SU-DHL-6 (cell line): Measurements from ENCODE around the gene EPX.

Source experiments
- H2AFZ ChIP-seq: fragments of 200-600 bp; sonication (generic); 2 replicates; pipeline ENCODE4 v1.6.1; 2014; ENCODE audit warnings: low read depth, mild to moderate bottlenecking, moderate library complexity, mixed read lengths, antibody characterized with exemption, low read length; ENCODE audit not compliant: severe bottlenecking
- H3F3A ChIP-seq: fragments of 200-600 bp; shearing (Covaris generic); 2 replicates; pipeline ENCODE4 v1.6.0; 2016; ENCODE audit warnings: antibody characterized with exemption, mild to moderate bottlenecking; ENCODE audit not compliant: insufficient read depth
- H3K27ac ChIP-seq: fragments of 200-600 bp; sonication (generic); 2 replicates; pipeline ENCODE4 v1.5.1; 2016; ENCODE audit warnings: low read depth, mild to moderate bottlenecking, low read length, moderate library complexity, mixed read lengths
- H3K27me3 ChIP-seq: fragments of 200-600 bp; sonication (generic), shearing (Covaris generic); 2 replicates; pipeline ENCODE4 v1.6.0; 2014; ENCODE audit warnings: mild to moderate bottlenecking, low read length
- H3K36me3 ChIP-seq: fragments of 200-600 bp; sonication (generic); 2 replicates; pipeline ENCODE4 v1.6.1; 2014; ENCODE audit warnings: mild to moderate bottlenecking, low read length, mixed read lengths
- H3K4me2 ChIP-seq: fragments of 300-600, 200-600 bp; shearing (Covaris generic), sonication (generic); 2 replicates; pipeline ENCODE4 v1.6.0; 2014; ENCODE audit warnings: low read length, low read depth, mild to moderate bottlenecking; ENCODE audit not compliant: poor library complexity, severe bottlenecking
- H3K4me3 ChIP-seq: fragments of 200-600 bp; sonication (generic); 2 replicates; pipeline ENCODE4 v1.5.1; 2014; ENCODE audit warnings: antibody characterized with exemption, low read length, mild to moderate bottlenecking, mixed read lengths; ENCODE audit not compliant: insufficient read depth, poor library complexity, severe bottlenecking
- H3K79me2 ChIP-seq: fragments of 200-600 bp; sonication (generic); 2 replicates; pipeline ENCODE4 v1.6.1; 2014; ENCODE audit warnings: mild to moderate bottlenecking, low read length, moderate library complexity; ENCODE audit not compliant: insufficient read depth
- H3K9ac ChIP-seq: fragments of 200-600 bp; sonication (generic); 2 replicates; pipeline ENCODE4 v1.7.0; 2014; ENCODE audit warnings: mild to moderate bottlenecking, low read length
- H3K9me2 ChIP-seq: fragments of 200-600 bp; sonication (generic); replicated peaks from 2 replicates; pipeline ENCODE4 v1.6.1; 2014; ENCODE audit warnings: low read length; ENCODE audit not compliant: insufficient read depth
- H3K9me3 ChIP-seq: fragments of 200-600 bp; sonication (generic); 2 replicates; pipeline ENCODE4 v1.6.1; 2014; ENCODE audit warnings: low read length, mixed read lengths; ENCODE audit not compliant: insufficient read depth
- H4K20me1 ChIP-seq: fragments of 200-600 bp; sonication (generic); 2 replicates; pipeline ENCODE4 v1.6.1; 2014; ENCODE audit warnings: low read depth, mild to moderate bottlenecking, antibody characterized with exemption, low read length, moderate library complexity, mixed read lengths
- CTCF ChIP-seq: fragments of 200-600 bp; sonication (generic); IDR thresholded peaks from one replicate; pipeline ENCODE4 v1.5.1; 2017; ENCODE audit warnings: antibody characterized with exemption, mild to moderate bottlenecking, low read length, moderate library complexity; ENCODE audit not compliant: insufficient read depth, poor library complexity, severe bottlenecking
- EZH2phosphoT487 ChIP-seq: fragments of 200-600 bp; sonication (generic), shearing (Covaris generic); conservative IDR thresholded peaks from 2 replicates; pipeline ENCODE4 v1.6.1; 2018; ENCODE audit warnings: mild to moderate bottlenecking, antibody characterized with exemption, low read length, moderate library complexity, mixed read lengths

EPX gene

GRCh38 chr17:58219789-58220183 lies 27.3 kb downstream of the EPX start:
- Histone ChIP-seq H3K9ac (peak overlapping the region; percentile 36; the same call in 1 of the 2 replicates), H3K27me3 (no peaks in the 10 kb centered on the region), H2AFZ (peak overlapping the region; percentile 87), H3K79me2 (no peaks in the 10 kb centered on the region), H3F3A (no peaks in the 10 kb centered on the region), H3K27ac (no peak overlapping the region), H3K4me2 (peak overlapping the region; percentile 59), H3K36me3 (no peaks in the 10 kb centered on the region), H4K20me1 (no peaks in the 10 kb centered on the region), H3K4me3 (peak overlapping the region; percentile 41), H3K9me3 (no peaks in the 10 kb centered on the region), H3K9me2 (no peaks in the 10 kb centered on the region)
- TF ChIP-seq EZH2phosphoT487 (no peak), CTCF (no peak)

GRCh38 chr17:58224315-58224714 lies 31.8 kb downstream of the EPX start:
- Histone ChIP-seq H3K36me3 (no peaks in the 10 kb centered on the region), H3K27me3 (no peaks in the 10 kb centered on the region), H2AFZ (no peak overlapping the region), H4K20me1 (no peaks in the 10 kb centered on the region), H3K9me2 (no peaks in the 10 kb centered on the region), H3K9me3 (no peaks in the 10 kb centered on the region), H3F3A (no peaks in the 10 kb centered on the region), H3K4me3 (no peak overlapping the region), H3K4me2 (no peak overlapping the region), H3K79me2 (no peaks in the 10 kb centered on the region), H3K9ac (no peak overlapping the region), H3K27ac (no peak overlapping the region)
- TF ChIP-seq EZH2phosphoT487 = no peak
- no peak for TF ChIP-seq CTCF

GRCh38 chr17:58227733-58228132 lies 35.2 kb downstream of the EPX start:
- Histone ChIP-seq H3K9me3 (no peaks in the 10 kb centered on the region), H3K4me2 (no peak overlapping the region), H3K9ac (no peak overlapping the region), H3K9me2 (no peaks in the 10 kb centered on the region), H2AFZ (no peak overlapping the region), H3K27ac (no peak overlapping the region), H3F3A (no peaks in the 10 kb centered on the region), H3K4me3 (no peak overlapping the region), H3K27me3 (no peaks in the 10 kb centered on the region), H3K36me3 (no peaks in the 10 kb centered on the region), H3K79me2 (no peaks in the 10 kb centered on the region), H4K20me1 (no peaks in the 10 kb centered on the region)
- TF ChIP-seq CTCF (no peak), EZH2phosphoT487 (no peak)

GRCh38 chr17:58228679-58229078 lies 36.2 kb downstream of the EPX start:
- Histone ChIP-seq H3K9me2 (no peaks in the 10 kb centered on the region), H3K9me3 (no peaks in the 10 kb centered on the region), H3K27ac (no peak overlapping the region), H2AFZ (no peak overlapping the region), H3K36me3 (no peaks in the 10 kb centered on the region), H3K79me2 (no peaks in the 10 kb centered on the region), H3K4me2 (no peak overlapping the region), H3K27me3 (no peaks in the 10 kb centered on the region), H3K4me3 (no peak overlapping the region), H3K9ac (no peak overlapping the region), H4K20me1 (no peaks in the 10 kb centered on the region), H3F3A (no peaks in the 10 kb centered on the region)
- TF ChIP-seq CTCF = no peak
- no peak for TF ChIP-seq EZH2phosphoT487
